Heart left ventricle (tissue), 16 donors: ENCODE data around the gene PLEKHG4B. TPM values are rescaled to one million over a fixed set of nuclear protein-coding genes. Genes with fewer than 3 reads are reported as not detected.
"Not testable (repeated sequence)": the region's sequence is repeated elsewhere in the genome, so short reads cannot be mapped to it uniquely, and the experiment has no call there.

Experiments
- ATAC-seq, 4 donors: fragments of 200-7000 bp; cut with Tn5 transposase; one replicate each; pipeline ENCODE4 v1.9.1; 2020 to 2022; ENCODE audit warnings: moderate library complexity in 4 of 4, mild to moderate bottlenecking in 3 of 4, moderate number of reproducible peaks in 1 of 4
- DNase-seq, 5 donors: peaks; one replicate each; pipeline ENCODE4 v3.0.0-alpha.2; 2020
- H3K27ac ChIP-seq, 12 donors: fragments of 200-600 bp; sonication (generic) in 4 of 12; one replicate each; pipeline versions ENCODE4 v1.5.0 to v1.8.0; 2016 to 2022; ENCODE audit warnings: mild to moderate bottlenecking in 2 of 12
- H3K27me3 ChIP-seq, 9 donors: fragments of 200-600 bp; sonication (generic) in 2 of 9; one replicate each; pipeline versions ENCODE4 v1.5.1 to v1.8.0; 2016 to 2022; ENCODE audit warnings: mild to moderate bottlenecking in 3 of 9
- H3K36me3 ChIP-seq, 9 donors: fragments of 200-600 bp; sonication (generic) in 2 of 9; one replicate each; pipeline versions ENCODE4 v1.5.0 to v1.8.0; 2018 to 2022; ENCODE audit warnings: mild to moderate bottlenecking in 2 of 9
- H3K4me1 ChIP-seq, 12 donors: fragments of 200-600 bp; sonication (generic) in 4 of 12; one replicate each; pipeline versions ENCODE4 v1.5.0 to v1.8.0; 2016 to 2022; ENCODE audit warnings: mild to moderate bottlenecking in 3 of 12
- H3K4me3 ChIP-seq, 12 donors: fragments of 200-600 bp; sonication (generic) in 4 of 12; one replicate each; pipeline versions ENCODE4 v1.5.0 to v1.8.0; 2017 to 2022; ENCODE audit warnings: mild to moderate bottlenecking in 9 of 12, moderate library complexity in 4 of 12
- H3K9me3 ChIP-seq, 12 donors: fragments of 200-600 bp; sonication (generic) in 4 of 12; one replicate each; pipeline versions ENCODE4 v1.5.0 to v1.8.0; 2016 to 2022; ENCODE audit warnings: mild to moderate bottlenecking in 1 of 12
- CTCF ChIP-seq, 12 donors: fragments of 200-600 bp; sonication (generic) in 4 of 12; IDR thresholded peaks; one replicate each; pipeline versions ENCODE4 v1.5.0 to v1.8.0; 2018 to 2022; ENCODE audit warnings: antibody characterized with exemption in 12 of 12, mild to moderate bottlenecking in 5 of 12
- POLR2A ChIP-seq, 2 donors: fragments of 450-650 bp; IDR thresholded peaks; one replicate each; pipeline ENCODE4 v1.6.1; 2017; ENCODE audit warnings: antibody characterized with exemption in 2 of 2, mild to moderate bottlenecking in 2 of 2, moderate library complexity in 2 of 2
- WGBS, 4 donors: extraction: QIAGEN DNeasy Blood & Tissue Kit in 2 of 4; methylation state at CpG; one replicate each; pipeline versions ENCODE4 v1.1.5 to v1.1.7; 2013 to 2018; 5-methylcytosine and 5-hydroxymethylcytosine counted together
- intact Hi-C, 10 donors: fragments of 100-400 bp; cut with DNase I; formaldehyde crosslinking; loops; one replicate each; pipeline versions ENCODE4 v1.11.1 to v1.14.2; 2022
- polyA plus RNA-seq, 2 donors: library from polyadenylated mRNA; stranded (reverse); fragments of 200-250 nt; gene quantifications; one replicate each; pipeline ENCODE4 v1.2.3, GENCODE V29; 2013
- total RNA-seq, 9 donors: library from RNA; depleted of rRNA in 2 of 9; stranded (reverse); fragments of >200 nt in 2 of 9; fragmentation: NEBNext Ultra II Directional in 3 of 9; extraction: Animal tissue kit (Norgen Biotek cat#: 25700) in 3 of 9; gene quantifications; one replicate each; pipeline versions ENCODE4 v1.1.0 to v1.2.4, GENCODE V29; 2016 to 2023
- donor health status: ischemic (EF 13 %, LVEDD 7.1; RV severe dilation, severe dysfunction).
- donor health status: healthy with polysubstance abuse.
- donor health status: DM: no; HTN: yes; CAD: no.
- donor health status: DM: no; HTN: no; CAD: no.
- donor health status: ischemic (EF 25% LVEDD 6.9; RV normal size, moderate dysfunction).
- donor health status: ischemic (EF 25% LVEDD 5.7; RV mildly dilated, moderate dysfunction).
- donor health status: healthy.
- donor health status: DM: yes; HTN: yes; CAD: no.
- donor health status: ischemic (EF 35%, LVEDD 5.7; RV mildly dilated, moderate dysfunction).
- donor health status: nonischemic (EF 11% LVEDD 7.7; RV severe dilation, severe dysfunction).
- donor health status: DM: yes; HTN: yes; CAD: no.
- donor health status: PGD.
- donor health status: ischemic (EF 29% LVEDD 5.4; RV normal size, mild dysfunction).
- donor health status: nonischemic (EF 23%, LVEDD 6.1; RV moderate dilation, normal function).

The PLEKHG4B gene
- total and polyA plus RNA-seq, 11 donors = 0.03 to 0.34 (median 0.10) TPM; not detected in 7

GRCh38 chr5:219991-220390 lies 128.0 kb downstream of the PLEKHG4B start:
- DNase-seq (no peak), ATAC-seq (no peak)
- Histone ChIP-seq H3K9me3 (no peaks in the 10 kb centered on the region), H3K36me3 (peaks cover 0 to 17% (median 12%) of the 10 kb centered on the region in 9 donors), H3K4me1 (peaks cover 0 to 58% (median 28%) of the 10 kb centered on the region in 12 donors), H3K4me3 (peak overlapping the region; percentile 81 to 100 (median 95)), H3K27ac (peak overlapping the region in 10 of 12 donors; percentile 57 to 98 (median 96)), H3K27me3 (no peaks in the 10 kb centered on the region)
- intact Hi-C loops = loop anchor here in 2 of 10 donors (2.0 kb wide), 2 partner anchors 29 to 31 kb away; partner anchors contain the start of gene LRRC14B (in 1 of the 2)
- 20 to 29% (median 23%) methylated on average over 4 of the region's 4 CpGs for WGBS, 4 donors
- TF ChIP-seq POLR2A (IDR thresholded peaks at IDR 0.05) (no peak), CTCF (IDR thresholded peaks at IDR 0.05) (no peak)

DNA sequence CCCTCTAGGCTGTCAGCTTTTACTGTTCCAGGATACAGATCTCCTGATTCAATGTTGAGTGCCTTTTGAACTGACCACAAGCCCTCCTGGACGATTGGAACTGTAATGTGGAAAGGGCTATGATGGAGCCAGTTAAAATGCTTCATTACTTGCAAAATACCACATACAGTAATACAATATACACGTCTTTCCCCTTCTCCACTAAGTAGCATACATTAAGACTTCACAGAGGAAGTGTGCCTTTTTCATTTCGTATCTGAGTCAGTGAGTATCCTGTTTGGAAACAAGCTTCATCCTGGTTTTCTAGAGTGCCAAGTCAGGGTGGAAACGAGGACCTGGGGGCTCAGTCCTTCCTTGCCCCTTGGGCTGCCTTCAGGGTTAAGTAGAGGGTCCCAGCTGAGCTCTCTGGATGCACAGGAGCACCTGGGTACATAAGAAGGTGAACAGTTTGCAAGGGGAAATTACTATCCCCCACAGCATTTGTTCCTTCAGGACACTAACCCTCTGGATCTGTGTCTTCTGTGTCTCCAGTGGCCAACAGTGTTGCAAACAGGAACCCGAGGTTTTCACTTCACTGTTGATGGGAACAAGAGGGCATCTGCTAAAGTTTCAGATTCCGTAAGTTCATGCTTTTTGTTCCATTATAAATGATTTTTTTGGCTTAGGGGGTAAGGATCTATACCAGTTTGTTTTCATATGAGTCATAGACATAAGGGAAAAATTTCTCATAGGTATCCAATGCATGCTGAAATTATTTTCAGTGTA lies 131.2 kb downstream of the PLEKHG4B start:
- H3K4me3 ChIP-seq, DNase-seq, H3K9me3 ChIP-seq, H3K27me3 ChIP-seq, intact Hi-C loops, ATAC-seq: not testable (repeated sequence)
- Histone ChIP-seq H3K27ac (peak overlapping the region in 1 of 12 donors; percentile 10), H3K4me1 (peaks cover 0 to 53% (median 28%) of the 10 kb centered on the region in 12 donors), H3K36me3 (peaks cover 2 to 48% (median 41%) of the 10 kb centered on the region in 9 donors)
- 20 to 31% (median 30%) methylated on average over 6 of the region's 6 CpGs for WGBS, 4 donors

DNA sequence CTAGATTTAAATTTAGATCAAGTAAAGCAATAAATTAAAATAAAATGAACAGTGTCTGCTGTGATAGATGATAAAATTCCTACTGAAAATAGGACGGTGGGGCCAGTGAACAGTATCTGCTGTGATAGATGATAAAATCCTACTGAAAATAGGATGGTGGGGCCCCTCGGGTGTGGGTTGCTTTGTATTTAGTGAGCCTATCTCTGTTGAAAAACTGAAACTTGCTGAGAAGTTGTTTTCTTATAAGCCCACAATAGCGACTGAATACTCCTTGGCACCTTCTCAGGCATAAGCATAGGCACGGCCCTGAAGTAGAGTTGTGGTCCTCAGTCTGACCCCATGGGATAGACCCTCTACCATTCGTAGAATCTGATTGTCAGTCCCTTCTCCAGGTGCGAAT lies 131.8 kb downstream of the PLEKHG4B start:
- no peaks in the 10 kb centered on the region for H3K27me3 ChIP-seq
- no peak overlapping the region for H3K27ac ChIP-seq
- intact Hi-C loops = no loop called here
- ATAC-seq (no peak), DNase-seq (no peak)
- no peak for TF ChIP-seq CTCF (IDR thresholded peaks at IDR 0.05)
- no peak for TF ChIP-seq POLR2A (IDR thresholded peaks at IDR 0.05)
- H3K4me1 ChIP-seq = peaks cover 0 to 53% (median 28%) of the 10 kb centered on the region in 12 donors
- no peaks in the 10 kb centered on the region for H3K9me3 ChIP-seq
- WGBS, 4 donors = 52 to 70% (median 55%) methylated on average over 6 of the region's 6 CpGs
- H3K36me3 ChIP-seq = peaks cover 7 to 54% (median 48%) of the 10 kb centered on the region in 9 donors
- H3K4me3 ChIP-seq = no peak overlapping the region

DNA sequence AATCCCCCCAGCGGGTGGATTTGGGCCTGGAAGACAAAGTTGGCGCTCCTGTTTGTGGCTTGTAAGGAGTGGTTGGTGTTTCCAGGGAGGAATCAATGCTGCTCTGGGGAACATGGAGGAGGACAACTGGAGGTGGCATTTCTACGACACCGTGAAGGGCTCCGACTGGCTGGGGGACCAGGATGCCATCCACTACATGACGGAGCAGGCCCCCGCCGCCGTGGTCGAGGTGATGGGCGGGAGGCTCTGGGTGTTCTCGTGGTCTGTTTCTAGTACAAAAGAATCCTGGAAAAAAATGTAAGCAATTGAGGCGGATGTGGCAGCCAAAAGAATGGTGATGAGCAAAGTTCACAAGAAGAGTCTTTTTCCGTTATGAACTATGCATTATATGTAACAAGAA lies 133.4 kb downstream of the PLEKHG4B start:
- WGBS, 4 donors = 95 to 96% (median 95%) methylated on average over 14 of the region's 14 CpGs
- no peaks in the 10 kb centered on the region for H3K9me3 ChIP-seq
- ATAC-seq (no peak), DNase-seq (no peak)
- no peak overlapping the region for H3K4me3 ChIP-seq
- no peaks in the 10 kb centered on the region for H3K27me3 ChIP-seq
- H3K36me3 ChIP-seq = peaks cover 7 to 70% (median 63%) of the 10 kb centered on the region in 9 donors
- H3K4me1 ChIP-seq = peaks cover 0 to 41% (median 22%) of the 10 kb centered on the region in 12 donors
- intact Hi-C loops = no loop called here
- no peak overlapping the region for H3K27ac ChIP-seq
- TF ChIP-seq POLR2A (IDR thresholded peaks at IDR 0.05) (no peak), CTCF (IDR thresholded peaks at IDR 0.05) (no peak)

GRCh38 chr5:227375-227774 lies 135.4 kb downstream of the PLEKHG4B start:
- H3K27me3 ChIP-seq, intact Hi-C loops, DNase-seq, ATAC-seq, H3K27ac ChIP-seq, H3K9me3 ChIP-seq, H3K4me3 ChIP-seq: not testable (repeated sequence)
- WGBS, 4 donors = 91 to 96% (median 95%) methylated on average over 12 to 17 of the region's 17 CpGs
- H3K36me3 ChIP-seq = peaks cover 7 to 90% (median 84%) of the 10 kb centered on the region in 9 donors
- H3K4me1 ChIP-seq = peaks cover 0 to 21% (median 11%) of the 10 kb centered on the region in 12 donors
